K562 (cell line): ENCODE measurements around the gene IBA57. TPM values are rescaled to one million over a fixed set of nuclear protein-coding genes. Genes with fewer than 3 reads are reported as not detected.
A peak's percentile ranks its signal among the peaks of the same experiment; 100 is the strongest.

Experiments
- ARHGAP35 ChIP-seq: fragments of 450-650 bp; IDR thresholded peaks from 2 replicates; pipeline ENCODE4 v1.6.1; 2018; ENCODE audit not compliant: partially characterized antibody
- ARNT ChIP-seq, 2 experiments: fragments of 450-650 bp; IDR thresholded peaks; 2 replicates each; pipeline ENCODE4 v1.6.1; 2016; ENCODE audit warnings: mild to moderate bottlenecking in 1 of 2
- ATF1 ChIP-seq, 2 experiments: fragments of 450-650 bp in 1 of 2; IDR thresholded peaks; 2 replicates each; pipeline ENCODE4 v1.6.1; 2016; ENCODE audit warnings: missing compliant biosample characterization in 1 of 2, missing genetic modification characterization in 1 of 2
- BMI1 ChIP-seq: fragments of 150-350 bp; IDR thresholded peaks from 2 replicates; pipeline ENCODE4 v1.6.1; 2014; ENCODE audit warnings: low read length
- COPS2 ChIP-seq: fragments of 450-650 bp; conservative IDR thresholded peaks from 2 replicates; pipeline ENCODE4 v1.6.1; 2016; ENCODE audit warnings: mild to moderate bottlenecking, moderate library complexity
- FOXJ3 ChIP-seq: sonication (generic); formaldehyde crosslinking; IDR thresholded peaks from 2 replicates; pipeline ENCODE4 v1.4.0; 2020; ENCODE audit warnings: mild to moderate bottlenecking, missing genetic modification reagents
- FUS ChIP-seq: fragments of 200-400 bp; formaldehyde crosslinking; optimal IDR thresholded peaks from 2 replicates; pipeline ENCODE3; 2017; ENCODE audit warnings: low read depth, low read length
- KAT7 ChIP-seq: sonication (generic); formaldehyde crosslinking; IDR thresholded peaks from 2 replicates; pipeline ENCODE4 v1.8.0; 2022; ENCODE audit warnings: missing genetic modification reagents, mild to moderate bottlenecking, borderline replicate concordance
- PCBP1 ChIP-seq: fragments of 200-400 bp; formaldehyde crosslinking; IDR thresholded peaks from 2 replicates; pipeline ENCODE4 v1.6.1; 2018; ENCODE audit warnings: mild to moderate bottlenecking, low read depth, low read length; ENCODE audit not compliant: poor library complexity, severe bottlenecking
- PHF21A ChIP-seq: fragments of 450-650 bp; IDR thresholded peaks from 2 replicates; pipeline ENCODE4 v1.6.1; 2017; ENCODE audit warnings: low read depth, borderline replicate concordance
- SAFB ChIP-seq: fragments of 200-400 bp; formaldehyde crosslinking; IDR thresholded peaks from 2 replicates; pipeline ENCODE4 v1.6.1; 2017; ENCODE audit warnings: low read depth, low read length, borderline replicate concordance
- SMARCA4 ChIP-seq: fragments of 450-650 bp; IDR thresholded peaks from 2 replicates; pipeline ENCODE4 v1.6.1; 2016
- SNIP1 ChIP-seq: fragments of 450-650 bp; IDR thresholded peaks from 2 replicates; pipeline ENCODE4 v1.7.1; 2017; ENCODE audit warnings: low read depth, mild to moderate bottlenecking
- TAL1 ChIP-seq: fragments of 450-650 bp; IDR thresholded peaks from 2 replicates; pipeline ENCODE4 v1.6.1; 2016; ENCODE audit warnings: mild to moderate bottlenecking
- ZFP1 ChIP-seq: fragments of 450-650 bp; formaldehyde crosslinking; IDR thresholded peaks from 2 replicates; pipeline ENCODE4 v1.4.0; 2020; ENCODE audit warnings: mild to moderate bottlenecking, mixed read lengths
- ZNF583 ChIP-seq: fragments of 250-450 bp; sonication (Bioruptor Pico); IDR thresholded peaks from 2 replicates; pipeline ENCODE4 v1.4.0; 2020
- ZNF778 ChIP-seq: fragments of 450-650 bp; formaldehyde crosslinking; IDR thresholded peaks from 2 replicates; pipeline ENCODE4 v1.4.0; 2020; ENCODE audit warnings: mild to moderate bottlenecking, moderate library complexity
- polyA plus RNA-seq, 8 experiments: library from polyadenylated mRNA; depleted of rRNA in 4 of 8; stranded (reverse) in 5 of 8; unstranded in 3 of 8; fragments of >200 nt; fragmentation: Nextera tagmentation in 2 of 8; fragmentation: Illumina TruSeq in 1 of 8; extraction: Ambion mirVana in 2 of 8; extraction: Trizol in 1 of 8; gene quantifications; 2 replicates each; pipeline versions ENCODE4 v1.2.1 to v1.2.3, GENCODE V29; 2011 to 2014; ENCODE audit warnings: inconsistent platforms in 1 of 8, missing spikeins in 1 of 8
- total RNA-seq, 7 experiments: library from RNA; depleted of rRNA in 6 of 7; stranded (reverse); fragments of >200 nt in 6 of 7; fragmentation: Illumina TruSeq in 2 of 7; extraction: Trizol in 2 of 7; gene quantifications; 2 replicates each; pipeline versions ENCODE4 v1.2.1 to v1.2.3, GENCODE V29; 2011 to 2021; ENCODE audit warnings: low replicate concordance in 1 of 7
- TF ChIP-seq, protein P1 (sequence below): fragments of 450-650 bp; IDR thresholded peaks from 2 replicates; pipeline ENCODE4 v1.6.1; 2014; ENCODE audit warnings: low read depth, mild to moderate bottlenecking, moderate library complexity, borderline replicate concordance
- TF ChIP-seq, protein P2 (sequence below), 2 experiments: fragments of 250-450 bp in 1 of 2; fragments of 450-650 bp in 1 of 2; sonication (Bioruptor Pico) in 1 of 2; IDR thresholded peaks; 2 replicates each; pipeline versions ENCODE4 v1.6.1 to v1.8.0; 2016 to 2021; ENCODE audit warnings: mild to moderate bottlenecking in 2 of 2, moderate library complexity in 2 of 2, missing compliant biosample characterization in 1 of 2, missing genetic modification characterization in 1 of 2
- TF ChIP-seq, protein P3 (sequence below): fragments of 200-400 bp; formaldehyde crosslinking; IDR thresholded peaks from 2 replicates; pipeline ENCODE4 v1.6.1; 2017; ENCODE audit warnings: mild to moderate bottlenecking, low read depth, low read length, moderate library complexity
- TF ChIP-seq, protein P4 (sequence below): fragments of 250-450 bp; sonication (Bioruptor Pico); IDR thresholded peaks from 2 replicates; pipeline ENCODE4 v1.8.0; 2022; ENCODE audit warnings: inconsistent platforms

Gene IBA57
- total and polyA plus RNA-seq, 9 of the 15 experiments (the other 6 are each of a cell fraction or from before 2014, with no cell fraction given): 0.77 to 15.5 (median 2.7) TPM

DNA sequence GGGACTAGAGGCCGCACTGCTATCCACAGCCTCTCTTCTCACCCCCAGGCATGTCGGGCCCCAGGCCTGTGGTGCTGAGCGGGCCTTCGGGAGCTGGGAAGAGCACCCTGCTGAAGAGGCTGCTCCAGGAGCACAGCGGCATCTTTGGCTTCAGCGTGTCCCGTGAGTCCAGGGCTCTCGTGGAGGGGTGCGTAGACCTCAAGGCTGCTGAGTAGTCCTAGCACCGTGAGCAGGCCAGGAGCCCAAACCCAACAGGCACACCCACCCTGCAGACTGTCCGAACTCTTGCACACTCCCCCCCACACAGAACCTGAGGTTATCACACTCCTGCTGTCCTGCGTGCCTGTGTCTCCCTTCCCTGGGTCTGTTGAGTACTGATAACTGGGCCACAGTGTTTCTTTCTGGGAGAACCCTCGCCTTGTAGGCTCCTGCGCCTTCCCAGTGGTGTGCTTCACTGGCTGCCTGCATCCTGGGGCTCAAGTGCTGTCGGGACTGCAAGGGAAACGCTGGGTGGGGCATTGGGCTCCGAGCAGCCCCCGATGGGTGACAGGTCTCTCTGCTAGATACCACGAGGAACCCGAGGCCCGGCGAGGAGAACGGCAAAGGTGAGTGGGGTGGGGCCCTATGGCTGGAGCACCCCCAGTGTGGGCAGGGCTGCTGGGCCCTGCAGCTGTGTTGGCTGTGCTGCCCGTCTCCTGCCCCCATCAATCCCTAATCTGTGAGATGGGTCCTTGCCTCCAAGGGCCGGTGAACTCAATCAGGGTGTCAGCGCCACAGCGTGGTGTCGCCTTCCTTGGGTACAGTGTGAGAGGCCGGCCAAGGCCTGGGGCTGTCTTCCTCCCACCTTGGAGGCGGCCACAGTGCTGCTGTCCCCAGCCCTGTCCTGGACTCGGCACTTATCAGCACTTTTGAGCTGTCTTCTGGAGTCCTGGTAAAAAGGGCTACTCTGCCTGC is 19.9 kb upstream of the IBA57 start (continued):
- no peak for TF ChIP-seq COPS2
- TF ChIP-seq SAFB: no peak; the same call in 1 of the 2 replicates
- no peak for TF ChIP-seq ZNF583
- no peak for TF ChIP-seq PCBP1
- TF ChIP-seq, protein P1, sequence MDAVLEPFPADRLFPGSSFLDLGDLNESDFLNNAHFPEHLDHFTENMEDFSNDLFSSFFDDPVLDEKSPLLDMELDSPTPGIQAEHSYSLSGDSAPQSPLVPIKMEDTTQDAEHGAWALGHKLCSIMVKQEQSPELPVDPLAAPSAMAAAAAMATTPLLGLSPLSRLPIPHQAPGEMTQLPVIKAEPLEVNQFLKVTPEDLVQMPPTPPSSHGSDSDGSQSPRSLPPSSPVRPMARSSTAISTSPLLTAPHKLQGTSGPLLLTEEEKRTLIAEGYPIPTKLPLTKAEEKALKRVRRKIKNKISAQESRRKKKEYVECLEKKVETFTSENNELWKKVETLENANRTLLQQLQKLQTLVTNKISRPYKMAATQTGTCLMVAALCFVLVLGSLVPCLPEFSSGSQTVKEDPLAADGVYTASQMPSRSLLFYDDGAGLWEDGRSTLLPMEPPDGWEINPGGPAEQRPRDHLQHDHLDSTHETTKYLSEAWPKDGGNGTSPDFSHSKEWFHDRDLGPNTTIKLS: peak; percentile 69; the same call in 1 of the 2 replicates
- TF ChIP-seq, protein P2, sequence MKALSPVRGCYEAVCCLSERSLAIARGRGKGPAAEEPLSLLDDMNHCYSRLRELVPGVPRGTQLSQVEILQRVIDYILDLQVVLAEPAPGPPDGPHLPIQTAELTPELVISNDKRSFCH (CRISPR knock-in tag; IDR thresholded peaks at IDR 0.05): no peak
- TF ChIP-seq, protein P2 (tag; IDR thresholded peaks at IDR 0.05): 0 out of 2 replicates have a peak, but pooled peaks have one; percentile 63
- no peak for TF ChIP-seq SNIP1
- peak; percentile 96 for TF ChIP-seq TAL1
- TF ChIP-seq KAT7: peak; percentile 71; the same call in 1 of the 2 replicates
- TF ChIP-seq, protein P3, sequence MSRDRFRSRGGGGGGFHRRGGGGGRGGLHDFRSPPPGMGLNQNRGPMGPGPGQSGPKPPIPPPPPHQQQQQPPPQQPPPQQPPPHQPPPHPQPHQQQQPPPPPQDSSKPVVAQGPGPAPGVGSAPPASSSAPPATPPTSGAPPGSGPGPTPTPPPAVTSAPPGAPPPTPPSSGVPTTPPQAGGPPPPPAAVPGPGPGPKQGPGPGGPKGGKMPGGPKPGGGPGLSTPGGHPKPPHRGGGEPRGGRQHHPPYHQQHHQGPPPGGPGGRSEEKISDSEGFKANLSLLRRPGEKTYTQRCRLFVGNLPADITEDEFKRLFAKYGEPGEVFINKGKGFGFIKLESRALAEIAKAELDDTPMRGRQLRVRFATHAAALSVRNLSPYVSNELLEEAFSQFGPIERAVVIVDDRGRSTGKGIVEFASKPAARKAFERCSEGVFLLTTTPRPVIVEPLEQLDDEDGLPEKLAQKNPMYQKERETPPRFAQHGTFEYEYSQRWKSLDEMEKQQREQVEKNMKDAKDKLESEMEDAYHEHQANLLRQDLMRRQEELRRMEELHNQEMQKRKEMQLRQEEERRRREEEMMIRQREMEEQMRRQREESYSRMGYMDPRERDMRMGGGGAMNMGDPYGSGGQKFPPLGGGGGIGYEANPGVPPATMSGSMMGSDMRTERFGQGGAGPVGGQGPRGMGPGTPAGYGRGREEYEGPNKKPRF: no peak
- no peak for TF ChIP-seq FOXJ3 (CRISPR knock-in tag)
- no peak for TF ChIP-seq ATF1 (CRISPR knock-in tag; IDR thresholded peaks at IDR 0.05)
- TF ChIP-seq ATF1 (tag; IDR thresholded peaks at IDR 0.05): peak; percentile 43
- peak; percentile 73 to 82; a peak in 2 of 4 replicates for TF ChIP-seq ARNT (IDR thresholded peaks at IDR 0.05)
- peak; percentile 95 for TF ChIP-seq SMARCA4
- TF ChIP-seq FUS: no peak
- no peak for TF ChIP-seq ZNF778 (CRISPR knock-in tag)
- TF ChIP-seq BMI1: no peak
- TF ChIP-seq ZFP1: no peak
- TF ChIP-seq ARHGAP35: no peak
- no peak for TF ChIP-seq PHF21A
- TF ChIP-seq, protein P4, sequence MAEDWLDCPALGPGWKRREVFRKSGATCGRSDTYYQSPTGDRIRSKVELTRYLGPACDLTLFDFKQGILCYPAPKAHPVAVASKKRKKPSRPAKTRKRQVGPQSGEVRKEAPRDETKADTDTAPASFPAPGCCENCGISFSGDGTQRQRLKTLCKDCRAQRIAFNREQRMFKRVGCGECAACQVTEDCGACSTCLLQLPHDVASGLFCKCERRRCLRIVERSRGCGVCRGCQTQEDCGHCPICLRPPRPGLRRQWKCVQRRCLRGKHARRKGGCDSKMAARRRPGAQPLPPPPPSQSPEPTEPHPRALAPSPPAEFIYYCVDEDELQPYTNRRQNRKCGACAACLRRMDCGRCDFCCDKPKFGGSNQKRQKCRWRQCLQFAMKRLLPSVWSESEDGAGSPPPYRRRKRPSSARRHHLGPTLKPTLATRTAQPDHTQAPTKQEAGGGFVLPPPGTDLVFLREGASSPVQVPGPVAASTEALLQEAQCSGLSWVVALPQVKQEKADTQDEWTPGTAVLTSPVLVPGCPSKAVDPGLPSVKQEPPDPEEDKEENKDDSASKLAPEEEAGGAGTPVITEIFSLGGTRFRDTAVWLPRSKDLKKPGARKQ (CRISPR knock-in tag): no peak
